Gastroesophageal sphincter (tissue), 3 donors: ENCODE measurements around the gene EMX1.

Experiments
- CTCF ChIP-seq, 4 experiments: fragments of 200-600 bp in 2 of 4; fragments of 450-650 bp in 2 of 4; sonication (generic) in 1 of 4; IDR thresholded peaks; one replicate each; pipeline ENCODE4 v1.5.1; 2017 to 2019; ENCODE audit warnings: antibody characterized with exemption in 4 of 4, mild to moderate bottlenecking in 2 of 4, moderate library complexity in 2 of 4
- EP300 ChIP-seq: sonication (generic); formaldehyde crosslinking; IDR thresholded peaks from one replicate; pipeline ENCODE4 v1.6.1; 2017; ENCODE audit warnings: antibody characterized with exemption, mild to moderate bottlenecking
- POLR2A ChIP-seq, 2 donors: fragments of 450-650 bp; IDR thresholded peaks; one replicate each; pipeline ENCODE4 v1.6.1; 2017; ENCODE audit warnings: antibody characterized with exemption in 2 of 2, mild to moderate bottlenecking in 2 of 2, moderate library complexity in 1 of 2
- POLR2AphosphoS5 ChIP-seq: sonication (generic); formaldehyde crosslinking; IDR thresholded peaks from one replicate; pipeline ENCODE4 v1.6.1; 2017; ENCODE audit warnings: antibody characterized with exemption

- TF ChIP-seq CTCF (IDR thresholded peaks at IDR 0.05), result no peak
- no peak for TF ChIP-seq EP300
- no peak for TF ChIP-seq POLR2AphosphoS5
- TF ChIP-seq POLR2A (IDR thresholded peaks at IDR 0.05), result no peak
Observed at GRCh38 chr2:72911256-72911655, 6.1 kb upstream of the EMX1 start.
